Neural progenitor cell (in vitro differentiated cells): ENCODE results near the gene FGL2. TPM values are rescaled to one million over a fixed set of nuclear protein-coding genes. Genes with fewer than 3 reads are reported as not detected.

Experiments
- DNase-seq: peaks from one replicate; pipeline ENCODE4 v3.0.0-alpha.2; 2016; ENCODE audit warnings: low spot score
- H2AFZ ChIP-seq: fragments of 200-600 bp; sonication (generic); replicated peaks from 2 replicates; pipeline ENCODE4 v1.6.1; 2016; ENCODE audit warnings: antibody characterized with exemption
- H3F3A ChIP-seq: fragments of 200-600 bp; sonication (generic); 2 replicates; pipeline ENCODE4 v1.6.1; 2016; ENCODE audit warnings: antibody characterized with exemption, low read depth
- H3K27ac ChIP-seq: fragments of 200-600 bp; sonication (generic); 2 replicates; pipeline ENCODE4 v1.5.1; 2016; ENCODE audit warnings: mild to moderate bottlenecking
- H3K27me3 ChIP-seq: fragments of 200-600 bp; sonication (generic); 2 replicates; pipeline ENCODE4 v1.6.1; 2016; ENCODE audit warnings: mild to moderate bottlenecking, moderate library complexity
- H3K36me3 ChIP-seq: fragments of 200-600 bp; sonication (generic); 2 replicates; pipeline ENCODE4 v1.5.1; 2016
- H3K4me1 ChIP-seq: fragments of 200-600 bp; sonication (generic); 2 replicates; pipeline ENCODE4 v1.6.1; 2016; ENCODE audit warnings: mixed run types
- H3K4me2 ChIP-seq: fragments of 200-600 bp; sonication (generic); 2 replicates; pipeline ENCODE4 v1.6.1; 2016
- H3K4me3 ChIP-seq: fragments of 200-600 bp; sonication (generic); 2 replicates; pipeline ENCODE4 v1.5.1; 2016
- H3K79me2 ChIP-seq: fragments of 200-600 bp; sonication (generic); 2 replicates; pipeline ENCODE4 v1.6.1; 2016; ENCODE audit warnings: low read depth
- H3K9ac ChIP-seq: fragments of 200-600 bp; sonication (generic); 2 replicates; pipeline ENCODE4 v1.6.1; 2016
- H3K9me3 ChIP-seq: fragments of 200-600 bp; sonication (generic); 2 replicates; pipeline ENCODE4 v1.5.1; 2016; ENCODE audit warnings: low read depth
- H4K20me1 ChIP-seq: fragments of 200-600 bp; sonication (generic); 2 replicates; pipeline ENCODE4 v1.6.1; 2016; ENCODE audit warnings: low read depth
- H3K27ac Mint-ChIP-seq: 3 replicates; pipeline ENCODE4 v1.8.0; 2021; ENCODE audit warnings: mixed read lengths
- H3K27me3 Mint-ChIP-seq: 2 replicates; pipeline ENCODE4 v1.8.0; 2022; ENCODE audit warnings: low read depth, mild to moderate bottlenecking, inconsistent platforms, moderate library complexity, mixed read lengths; ENCODE audit not compliant: insufficient read depth
- H3K36me3 Mint-ChIP-seq: 3 replicates; pipeline ENCODE4 v1.8.0; 2021; ENCODE audit warnings: mixed read lengths
- H3K4me1 Mint-ChIP-seq: 3 replicates; pipeline ENCODE4 v1.8.0; 2021; ENCODE audit warnings: mixed read lengths
- H3K4me3 Mint-ChIP-seq: 3 replicates; pipeline ENCODE4 v1.8.0; 2021; ENCODE audit warnings: mild to moderate bottlenecking, moderate library complexity, mixed read lengths
- H3K9me3 Mint-ChIP-seq: 3 replicates; pipeline ENCODE4 v1.8.0; 2020; ENCODE audit warnings: mixed read lengths
- EZH2 ChIP-seq: fragments of 200-600 bp; sonication (generic); IDR thresholded peaks from 2 replicates; pipeline ENCODE4 v1.6.1; 2017; ENCODE audit warnings: antibody characterized with exemption, mild to moderate bottlenecking, moderate library complexity
- EZH2phosphoT487 ChIP-seq: fragments of 200-600 bp; sonication (generic); IDR thresholded peaks from 2 replicates; pipeline ENCODE4 v1.6.1; 2017; ENCODE audit warnings: antibody characterized with exemption
- total RNA-seq: library from RNA; depleted of rRNA; stranded (reverse); fragments of >200 nt; gene quantifications from 2 replicates; pipeline ENCODE4 v1.2.3, GENCODE V29; 2015; ENCODE audit warnings: low replicate concordance
- TF ChIP-seq, protein P1 (sequence below): fragments of 200-600 bp; sonication (generic); IDR thresholded peaks from 2 replicates; pipeline ENCODE4 v1.5.1; 2017; ENCODE audit warnings: antibody characterized with exemption, mild to moderate bottlenecking

The FGL2 gene
- total RNA-seq, 1 donor from 2014 or later: not detected

DNA sequence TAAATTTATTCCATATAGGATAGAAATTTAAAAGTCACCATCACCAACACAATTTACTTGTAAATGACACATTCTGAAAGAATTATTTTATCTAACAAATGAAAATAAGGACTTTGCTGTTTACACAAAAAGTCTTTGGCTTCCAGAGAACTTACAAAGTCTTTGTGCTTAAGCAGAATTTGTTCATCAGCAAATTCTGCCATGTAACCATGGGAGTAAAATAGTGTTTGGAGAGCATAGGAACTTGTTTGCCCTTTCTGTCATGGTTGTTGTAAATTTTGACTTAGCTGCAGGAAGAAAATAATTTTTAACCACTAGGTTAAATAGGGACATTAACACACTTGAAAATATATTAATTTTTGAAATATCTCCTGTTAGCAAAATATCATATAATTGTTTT is 15.2 kb downstream of the FGL2 start:
- no peak overlapping the region for H3K4me2 ChIP-seq
- no peaks in the 10 kb centered on the region for H3K79me2 ChIP-seq
- H4K20me1 ChIP-seq: no peaks in the 10 kb centered on the region
- H3K4me1 Mint-ChIP-seq: no peaks in the 10 kb centered on the region
- no peak overlapping the region for H3K9ac ChIP-seq
- H3K4me3 ChIP-seq: no peak overlapping the region
- H2AFZ ChIP-seq: no peak overlapping the region
- H3K9me3 ChIP-seq: no peaks in the 10 kb centered on the region
- no peak overlapping the region for H3K27ac ChIP-seq
- no peaks in the 10 kb centered on the region for H3K36me3 Mint-ChIP-seq
- H3K27me3 ChIP-seq: no peaks in the 10 kb centered on the region
- H3K4me3 Mint-ChIP-seq: no peak overlapping the region
- H3K27ac Mint-ChIP-seq: no peak overlapping the region
- peaks cover 2% of the 10 kb centered on the region for H3K27me3 Mint-ChIP-seq
- no peaks in the 10 kb centered on the region for H3K36me3 ChIP-seq
- no peaks in the 10 kb centered on the region for H3K9me3 Mint-ChIP-seq
- TF ChIP-seq EZH2: no peak
- TF ChIP-seq, protein P1, sequence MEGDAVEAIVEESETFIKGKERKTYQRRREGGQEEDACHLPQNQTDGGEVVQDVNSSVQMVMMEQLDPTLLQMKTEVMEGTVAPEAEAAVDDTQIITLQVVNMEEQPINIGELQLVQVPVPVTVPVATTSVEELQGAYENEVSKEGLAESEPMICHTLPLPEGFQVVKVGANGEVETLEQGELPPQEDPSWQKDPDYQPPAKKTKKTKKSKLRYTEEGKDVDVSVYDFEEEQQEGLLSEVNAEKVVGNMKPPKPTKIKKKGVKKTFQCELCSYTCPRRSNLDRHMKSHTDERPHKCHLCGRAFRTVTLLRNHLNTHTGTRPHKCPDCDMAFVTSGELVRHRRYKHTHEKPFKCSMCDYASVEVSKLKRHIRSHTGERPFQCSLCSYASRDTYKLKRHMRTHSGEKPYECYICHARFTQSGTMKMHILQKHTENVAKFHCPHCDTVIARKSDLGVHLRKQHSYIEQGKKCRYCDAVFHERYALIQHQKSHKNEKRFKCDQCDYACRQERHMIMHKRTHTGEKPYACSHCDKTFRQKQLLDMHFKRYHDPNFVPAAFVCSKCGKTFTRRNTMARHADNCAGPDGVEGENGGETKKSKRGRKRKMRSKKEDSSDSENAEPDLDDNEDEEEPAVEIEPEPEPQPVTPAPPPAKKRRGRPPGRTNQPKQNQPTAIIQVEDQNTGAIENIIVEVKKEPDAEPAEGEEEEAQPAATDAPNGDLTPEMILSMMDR: no peak
- TF ChIP-seq EZH2phosphoT487: no peak
- no peak for DNase-seq
- H3K4me1 ChIP-seq: no peaks in the 10 kb centered on the region
- no peaks in the 10 kb centered on the region for H3F3A ChIP-seq

GRCh38 chr7:77182261-77182660 is 17.4 kb downstream of the FGL2 start:
- Mint-ChIP-seq H3K27me3 (peaks cover under 1% of the 10 kb centered on the region), H3K9me3 (no peaks in the 10 kb centered on the region), H3K4me1 (no peaks in the 10 kb centered on the region), H3K4me3 (no peak overlapping the region), H3K36me3 (no peaks in the 10 kb centered on the region), H3K27ac (no peak overlapping the region)
- Histone ChIP-seq H4K20me1 (no peaks in the 10 kb centered on the region), H3K79me2 (no peaks in the 10 kb centered on the region), H3F3A (no peaks in the 10 kb centered on the region), H3K27me3 (no peaks in the 10 kb centered on the region), H2AFZ (no peak overlapping the region), H3K4me3 (no peak overlapping the region), H3K4me2 (no peak overlapping the region), H3K27ac (no peak overlapping the region), H3K4me1 (no peaks in the 10 kb centered on the region), H3K9ac (no peak overlapping the region), H3K36me3 (no peaks in the 10 kb centered on the region), H3K9me3 (no peaks in the 10 kb centered on the region)
- TF ChIP-seq EZH2 (no peak), EZH2phosphoT487 (no peak)
- TF ChIP-seq, protein P1: no peak
- no peak for DNase-seq

GRCh38 chr7:77181734-77182133 is 17.9 kb downstream of the FGL2 start:
- Histone ChIP-seq H3K36me3 (no peaks in the 10 kb centered on the region), H3K4me2 (no peak overlapping the region), H3K4me1 (no peaks in the 10 kb centered on the region), H3K4me3 (no peak overlapping the region), H3K27me3 (no peaks in the 10 kb centered on the region), H3K79me2 (no peaks in the 10 kb centered on the region), H2AFZ (no peak overlapping the region), H3F3A (no peaks in the 10 kb centered on the region), H3K9ac (no peak overlapping the region), H3K27ac (no peak overlapping the region), H4K20me1 (no peaks in the 10 kb centered on the region), H3K9me3 (no peaks in the 10 kb centered on the region)
- TF ChIP-seq EZH2 (no peak), EZH2phosphoT487 (no peak)
- TF ChIP-seq, protein P1: no peak
- Mint-ChIP-seq H3K27me3 (no peaks in the 10 kb centered on the region), H3K4me3 (no peak overlapping the region), H3K36me3 (no peaks in the 10 kb centered on the region), H3K4me1 (no peaks in the 10 kb centered on the region), H3K27ac (no peak overlapping the region), H3K9me3 (no peaks in the 10 kb centered on the region)
- DNase-seq: no peak
